Measurements from ENCODE around the gene RFX3.

The RFX3 gene

GRCh38 chr9:3277200-3277599 is 248.6 kb downstream of the RFX3 start:
- no peak for DNase-seq (ENCODE audit: low read depth)

GRCh38 chr9:3271581-3271980 is 254.2 kb downstream of the RFX3 start:
- DNase-seq (ENCODE audit: low read depth), result no peak

GRCh38 chr9:3271157-3271556 is 254.6 kb downstream of the RFX3 start:
- no peak for DNase-seq (ENCODE audit: low read depth)

- DNase-seq (ENCODE audit: low read depth), result no peak
These were observed 257.6 kb downstream of the RFX3 start for GRCh38 chr9:3268223-3268622.

- DNase-seq (ENCODE audit: low read depth), result no peak
These were observed 262.1 kb downstream of the RFX3 start for GRCh38 chr9:3263698-3264097.

- no peak for DNase-seq (ENCODE audit: low read depth)
These were observed 262.8 kb downstream of the RFX3 start for GRCh38 chr9:3262826-3263529.

- no peak for DNase-seq (ENCODE audit: low read depth)
These were observed 264.3 kb downstream of the RFX3 start for GRCh38 chr9:3261484-3261883.

GRCh38 chr9:3256571-3257330 is 269.1 kb downstream of the RFX3 start:
- no peak for DNase-seq (ENCODE audit: low read depth)

- no peak for DNase-seq (ENCODE audit: low read depth)
These were observed 274.5 kb downstream of the RFX3 start for GRCh38 chr9:3251309-3251708.

- no peak for DNase-seq (ENCODE audit: low read depth)
These were observed 275.1 kb downstream of the RFX3 start for GRCh38 chr9:3250741-3251140.

GRCh38 chr9:3247211-3247610 is 278.6 kb downstream of the RFX3 start:
- DNase-seq (ENCODE audit: low read depth), result no peak

GRCh38 chr9:3246241-3246640 is 279.6 kb downstream of the RFX3 start:
- no peak for DNase-seq (ENCODE audit: low read depth)

- DNase-seq (ENCODE audit: low read depth), result no peak
These were observed 280.7 kb downstream of the RFX3 start for GRCh38 chr9:3244963-3245653.

- no peak for DNase-seq (ENCODE audit: low read depth)
These were observed 282.1 kb downstream of the RFX3 start for GRCh38 chr9:3243683-3244082.

GRCh38 chr9:3241290-3241689 is 284.5 kb downstream of the RFX3 start:
- DNase-seq (ENCODE audit: low read depth), result no peak

- peak; percentile 11 for DNase-seq (ENCODE audit: low read depth)
These were observed 285.0 kb downstream of the RFX3 start for GRCh38 chr9:3240656-3241268.

- DNase-seq (ENCODE audit: low read depth), result no peak
These were observed 286.6 kb downstream of the RFX3 start for GRCh38 chr9:3239240-3239639.

GRCh38 chr9:3238236-3238635 is 287.6 kb downstream of the RFX3 start:
- DNase-seq (ENCODE audit: low read depth), result no peak

GRCh38 chr9:3237121-3237520 is 288.7 kb downstream of the RFX3 start:
- no peak for DNase-seq (ENCODE audit: low read depth)

- no peak for DNase-seq (ENCODE audit: low read depth)
These were observed 290.3 kb downstream of the RFX3 start for GRCh38 chr9:3235497-3235896.

GRCh38 chr9:3224931-3225330 is 300.9 kb downstream of the RFX3 start:
- DNase-seq (ENCODE audit: low read depth), result no peak

- no peak for DNase-seq (ENCODE audit: low read depth)
These were observed 310.1 kb downstream of the RFX3 start for GRCh38 chr9:3215658-3216057.

- DNase-seq (ENCODE audit: low read depth), result no peak
These were observed 311.1 kb downstream of the RFX3 start for GRCh38 chr9:3214741-3215140.

Data from activated T-helper 1 cell treated with Interleukin-2 at 50 U/mL for 16 hours (primary cell).